SK-N-SH treated with all-trans-retinoic acid at 6 μM for 48 hours (cell line): ENCODE measurements around the gene RNPS1.
A peak's percentile ranks its signal among the peaks of the same experiment; 100 is the strongest.

Experiments
- ATAC-seq: fragments of 200-7000 bp; cut with Tn5 transposase; 3 replicates; pipeline ENCODE4 v1.9.1; 2020; ENCODE audit warnings: mild to moderate bottlenecking, moderate library complexity
- CSDC2 ChIP-seq: fragments of 250-450 bp; sonication (Bioruptor Pico); IDR thresholded peaks from 2 replicates; pipeline ENCODE4 v1.5.0; 2020; ENCODE audit warnings: mild to moderate bottlenecking, moderate library complexity
- GLIS3 ChIP-seq: fragments of 250-450 bp; sonication (Bioruptor Pico); IDR thresholded peaks from 2 replicates; pipeline ENCODE4 v1.5.0; 2020; ENCODE audit warnings: mild to moderate bottlenecking, moderate library complexity
- PPARA ChIP-seq: fragments of 250-450 bp; sonication (Bioruptor Pico); IDR thresholded peaks from 2 replicates; pipeline ENCODE4 v1.5.0; 2020; ENCODE audit warnings: mild to moderate bottlenecking, borderline replicate concordance
- RARB ChIP-seq: fragments of 250-450 bp; sonication (Bioruptor Pico); IDR thresholded peaks from 2 replicates; pipeline ENCODE4 v1.8.0; 2021; ENCODE audit warnings: mild to moderate bottlenecking, moderate library complexity
- SNAI2 ChIP-seq: fragments of 250-450 bp; sonication (Bioruptor Pico); IDR thresholded peaks from 2 replicates; pipeline ENCODE4 v1.5.0; 2020; ENCODE audit warnings: mild to moderate bottlenecking, moderate library complexity
- TOX ChIP-seq: fragments of 250-450 bp; sonication (Bioruptor Pico); IDR thresholded peaks from 2 replicates; pipeline ENCODE4 v1.8.0; 2021; ENCODE audit warnings: mild to moderate bottlenecking, moderate library complexity, borderline replicate concordance
- ZFP3 ChIP-seq: fragments of 250-450 bp; sonication (Bioruptor Pico); IDR thresholded peaks from 2 replicates; pipeline ENCODE4 v1.5.0; 2020; ENCODE audit warnings: mild to moderate bottlenecking, moderate library complexity
- ZNF70 ChIP-seq: fragments of 450-650 bp; formaldehyde crosslinking; IDR thresholded peaks from 2 replicates; pipeline ENCODE4 v1.5.0; 2020; ENCODE audit warnings: mild to moderate bottlenecking, moderate library complexity
- TF ChIP-seq, protein P1 (sequence below): fragments of 250-450 bp; sonication (Bioruptor Pico); IDR thresholded peaks from 2 replicates; pipeline ENCODE4 v1.8.0; 2021; ENCODE audit warnings: low read depth, mild to moderate bottlenecking, moderate library complexity, borderline replicate concordance
- TF ChIP-seq, protein P2 (sequence below): fragments of 250-450 bp; sonication (Bioruptor Pico); IDR thresholded peaks from 2 replicates; pipeline ENCODE4 v1.5.1; 2020; ENCODE audit warnings: low read depth, mild to moderate bottlenecking, moderate library complexity
- TF ChIP-seq, protein P3 (sequence below): fragments of 250-450 bp; sonication (Bioruptor Pico); IDR thresholded peaks from 2 replicates; pipeline ENCODE4 v1.5.0; 2020; ENCODE audit warnings: mild to moderate bottlenecking, moderate library complexity
- TF ChIP-seq, protein P4 (sequence below): fragments of 250-450 bp; sonication (Bioruptor Pico); IDR thresholded peaks from 2 replicates; pipeline ENCODE4 v1.8.0; 2020; ENCODE audit warnings: mild to moderate bottlenecking, moderate library complexity, borderline replicate concordance

The RNPS1 gene, protein sequence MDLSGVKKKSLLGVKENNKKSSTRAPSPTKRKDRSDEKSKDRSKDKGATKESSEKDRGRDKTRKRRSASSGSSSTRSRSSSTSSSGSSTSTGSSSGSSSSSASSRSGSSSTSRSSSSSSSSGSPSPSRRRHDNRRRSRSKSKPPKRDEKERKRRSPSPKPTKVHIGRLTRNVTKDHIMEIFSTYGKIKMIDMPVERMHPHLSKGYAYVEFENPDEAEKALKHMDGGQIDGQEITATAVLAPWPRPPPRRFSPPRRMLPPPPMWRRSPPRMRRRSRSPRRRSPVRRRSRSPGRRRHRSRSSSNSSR

DNA sequence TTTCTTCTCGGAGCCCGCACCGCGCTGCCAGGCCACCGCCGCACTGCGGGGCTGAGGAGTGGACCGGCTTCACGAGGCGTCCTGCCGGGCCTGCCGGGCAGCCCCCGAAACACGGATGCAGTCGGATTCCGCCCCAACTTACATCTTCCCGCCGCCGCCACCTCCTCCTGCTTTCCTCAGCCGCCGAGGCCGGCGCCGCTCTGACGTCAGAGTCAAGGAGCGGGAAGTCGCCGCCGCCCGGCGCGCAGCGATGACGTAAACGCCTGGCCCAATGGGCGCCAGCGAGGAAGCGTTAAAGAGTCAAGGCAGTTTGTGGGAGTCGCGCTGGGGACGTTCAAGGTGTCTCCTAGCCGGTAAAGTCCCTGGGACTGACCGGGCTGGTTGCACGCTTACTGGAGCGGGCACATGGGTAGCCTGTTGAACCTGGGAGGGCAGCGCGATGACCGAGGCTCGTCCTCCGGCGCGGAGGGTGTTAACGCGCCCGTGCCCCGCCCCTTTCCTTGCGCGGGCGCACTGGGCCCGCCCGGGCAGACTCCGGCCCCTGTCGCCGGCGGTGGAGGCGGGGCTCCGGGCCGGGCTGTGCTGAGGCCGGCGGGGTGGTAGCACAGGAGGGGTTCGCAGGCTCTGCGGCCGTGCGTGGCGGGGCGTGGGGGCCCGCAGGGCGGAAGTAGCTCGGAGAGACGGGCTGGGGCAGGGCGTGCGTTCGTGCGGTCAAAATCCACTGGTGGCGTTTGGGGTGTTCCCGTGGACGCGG, at the start of gene RNPS1:
Gene RNPS1, minus strand, starts transcription at position 214 of the 754 bp plus-strand sequence. CDS start 3,483 bp downstream, outside the sequence.
- ATAC-seq, result peak; percentile 94
- 0 out of 2 replicates have a peak, but pooled peaks have one; percentile 76 for TF ChIP-seq GLIS3 (CRISPR knock-in tag)
- TF ChIP-seq, protein P1, sequence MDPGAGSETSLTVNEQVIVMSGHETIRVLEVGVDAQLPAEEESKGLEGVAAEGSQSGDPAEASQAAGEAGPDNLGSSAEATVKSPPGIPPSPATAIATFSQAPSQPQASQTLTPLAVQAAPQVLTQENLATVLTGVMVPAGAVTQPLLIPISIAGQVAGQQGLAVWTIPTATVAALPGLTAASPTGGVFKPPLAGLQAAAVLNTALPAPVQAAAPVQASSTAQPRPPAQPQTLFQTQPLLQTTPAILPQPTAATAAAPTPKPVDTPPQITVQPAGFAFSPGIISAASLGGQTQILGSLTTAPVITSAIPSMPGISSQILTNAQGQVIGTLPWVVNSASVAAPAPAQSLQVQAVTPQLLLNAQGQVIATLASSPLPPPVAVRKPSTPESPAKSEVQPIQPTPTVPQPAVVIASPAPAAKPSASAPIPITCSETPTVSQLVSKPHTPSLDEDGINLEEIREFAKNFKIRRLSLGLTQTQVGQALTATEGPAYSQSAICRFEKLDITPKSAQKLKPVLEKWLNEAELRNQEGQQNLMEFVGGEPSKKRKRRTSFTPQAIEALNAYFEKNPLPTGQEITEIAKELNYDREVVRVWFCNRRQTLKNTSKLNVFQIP, result peak; percentile 74; the same call in 1 of the 2 replicates
- TF ChIP-seq SNAI2 (CRISPR knock-in tag), result no peak
- TF ChIP-seq, all 23 proteins: peak for 2

DNA sequence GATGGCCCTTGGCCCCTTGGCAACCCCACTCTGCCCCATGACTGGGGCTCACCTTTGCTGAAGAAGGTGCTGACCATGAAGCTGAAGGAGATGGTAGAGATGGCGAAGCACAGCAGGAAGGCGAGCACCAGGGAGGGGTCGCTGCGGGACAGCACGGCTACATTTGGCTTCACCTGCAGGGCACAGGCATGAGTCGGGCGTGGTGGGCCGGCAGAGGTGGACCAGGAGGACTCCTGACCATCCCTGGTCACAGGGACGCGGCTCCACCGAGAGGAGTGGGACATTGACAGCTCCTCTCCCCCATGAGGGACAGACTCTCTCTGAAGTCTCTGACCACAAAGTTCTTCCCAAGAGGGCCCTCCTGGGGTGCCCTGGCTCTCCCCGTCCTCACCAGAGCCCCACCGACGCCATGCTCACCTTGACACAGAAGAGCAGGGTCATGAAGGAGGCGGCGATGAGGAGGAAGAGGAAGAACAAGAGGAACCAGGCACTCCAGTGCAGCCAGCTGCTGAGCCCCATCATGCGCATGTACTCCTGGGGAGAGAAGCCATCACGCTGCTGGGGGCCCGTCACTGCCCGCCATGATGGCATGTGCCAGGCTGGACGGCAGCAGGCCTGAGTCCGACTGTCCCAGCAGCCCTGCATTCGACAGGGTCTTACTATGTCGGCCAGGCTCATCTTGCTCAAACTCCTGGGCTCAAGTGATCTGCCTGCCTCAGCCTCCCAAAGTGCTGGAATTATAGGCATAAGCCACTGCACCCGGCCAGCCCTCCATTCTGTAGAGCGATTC, 49.5 kb upstream of the RNPS1 start:
- TF ChIP-seq RARB (no peak), ZFP3 (CRISPR knock-in tag) (no peak), PPARA (CRISPR knock-in tag) (no peak), TOX (CRISPR knock-in tag) (no peak)
- TF ChIP-seq, protein P2, sequence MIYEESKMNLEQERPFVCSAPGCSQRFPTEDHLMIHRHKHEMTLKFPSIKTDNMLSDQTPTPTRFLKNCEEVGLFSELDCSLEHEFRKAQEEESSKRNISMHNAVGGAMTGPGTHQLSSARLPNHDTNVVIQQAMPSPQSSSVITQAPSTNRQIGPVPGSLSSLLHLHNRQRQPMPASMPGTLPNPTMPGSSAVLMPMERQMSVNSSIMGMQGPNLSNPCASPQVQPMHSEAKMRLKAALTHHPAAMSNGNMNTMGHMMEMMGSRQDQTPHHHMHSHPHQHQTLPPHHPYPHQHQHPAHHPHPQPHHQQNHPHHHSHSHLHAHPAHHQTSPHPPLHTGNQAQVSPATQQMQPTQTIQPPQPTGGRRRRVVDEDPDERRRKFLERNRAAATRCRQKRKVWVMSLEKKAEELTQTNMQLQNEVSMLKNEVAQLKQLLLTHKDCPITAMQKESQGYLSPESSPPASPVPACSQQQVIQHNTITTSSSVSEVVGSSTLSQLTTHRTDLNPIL, result no peak
- TF ChIP-seq, protein P3, sequence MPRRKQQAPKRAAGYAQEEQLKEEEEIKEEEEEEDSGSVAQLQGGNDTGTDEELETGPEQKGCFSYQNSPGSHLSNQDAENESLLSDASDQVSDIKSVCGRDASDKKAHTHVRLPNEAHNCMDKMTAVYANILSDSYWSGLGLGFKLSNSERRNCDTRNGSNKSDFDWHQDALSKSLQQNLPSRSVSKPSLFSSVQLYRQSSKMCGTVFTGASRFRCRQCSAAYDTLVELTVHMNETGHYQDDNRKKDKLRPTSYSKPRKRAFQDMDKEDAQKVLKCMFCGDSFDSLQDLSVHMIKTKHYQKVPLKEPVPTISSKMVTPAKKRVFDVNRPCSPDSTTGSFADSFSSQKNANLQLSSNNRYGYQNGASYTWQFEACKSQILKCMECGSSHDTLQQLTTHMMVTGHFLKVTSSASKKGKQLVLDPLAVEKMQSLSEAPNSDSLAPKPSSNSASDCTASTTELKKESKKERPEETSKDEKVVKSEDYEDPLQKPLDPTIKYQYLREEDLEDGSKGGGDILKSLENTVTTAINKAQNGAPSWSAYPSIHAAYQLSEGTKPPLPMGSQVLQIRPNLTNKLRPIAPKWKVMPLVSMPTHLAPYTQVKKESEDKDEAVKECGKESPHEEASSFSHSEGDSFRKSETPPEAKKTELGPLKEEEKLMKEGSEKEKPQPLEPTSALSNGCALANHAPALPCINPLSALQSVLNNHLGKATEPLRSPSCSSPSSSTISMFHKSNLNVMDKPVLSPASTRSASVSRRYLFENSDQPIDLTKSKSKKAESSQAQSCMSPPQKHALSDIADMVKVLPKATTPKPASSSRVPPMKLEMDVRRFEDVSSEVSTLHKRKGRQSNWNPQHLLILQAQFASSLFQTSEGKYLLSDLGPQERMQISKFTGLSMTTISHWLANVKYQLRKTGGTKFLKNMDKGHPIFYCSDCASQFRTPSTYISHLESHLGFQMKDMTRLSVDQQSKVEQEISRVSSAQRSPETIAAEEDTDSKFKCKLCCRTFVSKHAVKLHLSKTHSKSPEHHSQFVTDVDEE (CRISPR knock-in tag), result no peak
- ATAC-seq, result no peak

DNA sequence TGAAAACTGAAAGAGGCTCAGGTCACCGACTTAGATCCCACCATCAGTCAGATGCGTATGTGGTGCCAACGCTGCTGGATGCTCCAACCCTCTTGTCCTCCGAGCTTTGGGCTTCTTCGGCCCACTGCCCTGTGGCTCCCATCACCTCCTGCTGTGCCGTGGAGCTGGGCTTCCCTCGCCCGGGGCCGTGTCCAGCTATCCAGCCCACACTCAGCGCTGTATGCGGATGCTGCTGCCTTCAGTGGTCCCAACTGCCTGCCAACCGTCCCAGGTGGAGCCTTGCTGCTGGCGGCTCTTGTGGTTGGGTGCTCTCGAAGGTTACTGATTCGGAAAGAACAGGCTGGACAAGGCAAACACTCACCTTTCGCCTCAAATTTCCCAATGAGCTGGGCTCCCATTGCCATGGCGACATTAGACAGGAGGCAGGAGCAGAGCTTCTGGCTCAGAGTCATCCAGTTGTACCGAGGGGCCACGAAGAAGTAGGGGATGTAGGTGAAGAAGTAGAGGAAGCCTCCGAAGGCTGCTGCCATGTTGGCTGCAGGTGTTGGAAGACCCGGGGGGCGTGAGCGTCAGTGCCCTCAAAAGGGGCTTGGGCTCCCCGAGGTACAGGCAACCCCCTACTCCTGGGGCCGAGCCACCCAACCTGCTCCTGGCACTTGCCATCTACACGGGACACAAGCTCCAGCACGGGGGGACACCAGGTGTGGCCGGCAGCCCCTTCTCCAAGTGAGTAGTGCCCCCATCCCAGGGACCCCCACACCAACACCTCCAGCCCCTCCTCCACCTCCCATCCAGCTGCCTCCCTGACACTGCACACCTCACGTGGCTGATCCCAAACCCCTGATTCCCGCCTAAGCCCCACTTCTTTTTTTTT, 40.4 kb upstream of the RNPS1 start:
- ATAC-seq, result no peak
- TF ChIP-seq, protein P1, result no peak
- TF ChIP-seq, protein P2, result no peak
- TF ChIP-seq CSDC2 (no peak), ZNF70 (CRISPR knock-in tag) (no peak), TOX (CRISPR knock-in tag) (no peak)
- TF ChIP-seq, protein P4, sequence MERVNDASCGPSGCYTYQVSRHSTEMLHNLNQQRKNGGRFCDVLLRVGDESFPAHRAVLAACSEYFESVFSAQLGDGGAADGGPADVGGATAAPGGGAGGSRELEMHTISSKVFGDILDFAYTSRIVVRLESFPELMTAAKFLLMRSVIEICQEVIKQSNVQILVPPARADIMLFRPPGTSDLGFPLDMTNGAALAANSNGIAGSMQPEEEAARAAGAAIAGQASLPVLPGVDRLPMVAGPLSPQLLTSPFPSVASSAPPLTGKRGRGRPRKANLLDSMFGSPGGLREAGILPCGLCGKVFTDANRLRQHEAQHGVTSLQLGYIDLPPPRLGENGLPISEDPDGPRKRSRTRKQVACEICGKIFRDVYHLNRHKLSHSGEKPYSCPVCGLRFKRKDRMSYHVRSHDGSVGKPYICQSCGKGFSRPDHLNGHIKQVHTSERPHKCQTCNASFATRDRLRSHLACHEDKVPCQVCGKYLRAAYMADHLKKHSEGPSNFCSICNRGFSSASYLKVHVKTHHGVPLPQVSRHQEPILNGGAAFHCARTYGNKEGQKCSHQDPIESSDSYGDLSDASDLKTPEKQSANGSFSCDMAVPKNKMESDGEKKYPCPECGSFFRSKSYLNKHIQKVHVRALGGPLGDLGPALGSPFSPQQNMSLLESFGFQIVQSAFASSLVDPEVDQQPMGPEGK (CRISPR knock-in tag), result no peak
